ENCODE data around the gene SUMO3. TPM values are rescaled to one million over a fixed set of nuclear protein-coding genes. Genes with fewer than 3 reads are reported as not detected.

SUMO3 gene
- total and polyA plus RNA-seq, 2 of the 8 experiments (the other 6 are each of a cell fraction or from before 2014, with no cell fraction given) = 96.8 to 101 TPM

DNA sequence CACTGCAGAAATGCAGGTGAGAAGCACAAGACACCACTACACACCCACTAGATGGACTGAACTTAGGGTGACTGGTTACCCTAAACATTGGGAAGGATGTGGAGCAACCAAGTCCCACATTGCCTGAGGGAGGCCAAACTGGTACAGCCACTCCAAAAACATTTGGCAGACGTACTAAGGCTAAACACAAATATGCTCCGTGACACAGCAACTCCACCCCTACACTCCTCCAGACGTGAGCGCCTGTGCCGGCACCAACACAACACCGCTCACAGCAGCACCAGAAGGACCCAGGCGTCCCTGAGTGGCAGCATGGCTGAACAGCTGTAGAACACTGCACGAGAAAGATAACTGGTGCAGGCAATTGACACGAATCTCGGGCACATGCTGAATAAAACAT, 40.9 kb upstream of the SUMO3 start (continued):
- TF ChIP-seq, protein P1, sequence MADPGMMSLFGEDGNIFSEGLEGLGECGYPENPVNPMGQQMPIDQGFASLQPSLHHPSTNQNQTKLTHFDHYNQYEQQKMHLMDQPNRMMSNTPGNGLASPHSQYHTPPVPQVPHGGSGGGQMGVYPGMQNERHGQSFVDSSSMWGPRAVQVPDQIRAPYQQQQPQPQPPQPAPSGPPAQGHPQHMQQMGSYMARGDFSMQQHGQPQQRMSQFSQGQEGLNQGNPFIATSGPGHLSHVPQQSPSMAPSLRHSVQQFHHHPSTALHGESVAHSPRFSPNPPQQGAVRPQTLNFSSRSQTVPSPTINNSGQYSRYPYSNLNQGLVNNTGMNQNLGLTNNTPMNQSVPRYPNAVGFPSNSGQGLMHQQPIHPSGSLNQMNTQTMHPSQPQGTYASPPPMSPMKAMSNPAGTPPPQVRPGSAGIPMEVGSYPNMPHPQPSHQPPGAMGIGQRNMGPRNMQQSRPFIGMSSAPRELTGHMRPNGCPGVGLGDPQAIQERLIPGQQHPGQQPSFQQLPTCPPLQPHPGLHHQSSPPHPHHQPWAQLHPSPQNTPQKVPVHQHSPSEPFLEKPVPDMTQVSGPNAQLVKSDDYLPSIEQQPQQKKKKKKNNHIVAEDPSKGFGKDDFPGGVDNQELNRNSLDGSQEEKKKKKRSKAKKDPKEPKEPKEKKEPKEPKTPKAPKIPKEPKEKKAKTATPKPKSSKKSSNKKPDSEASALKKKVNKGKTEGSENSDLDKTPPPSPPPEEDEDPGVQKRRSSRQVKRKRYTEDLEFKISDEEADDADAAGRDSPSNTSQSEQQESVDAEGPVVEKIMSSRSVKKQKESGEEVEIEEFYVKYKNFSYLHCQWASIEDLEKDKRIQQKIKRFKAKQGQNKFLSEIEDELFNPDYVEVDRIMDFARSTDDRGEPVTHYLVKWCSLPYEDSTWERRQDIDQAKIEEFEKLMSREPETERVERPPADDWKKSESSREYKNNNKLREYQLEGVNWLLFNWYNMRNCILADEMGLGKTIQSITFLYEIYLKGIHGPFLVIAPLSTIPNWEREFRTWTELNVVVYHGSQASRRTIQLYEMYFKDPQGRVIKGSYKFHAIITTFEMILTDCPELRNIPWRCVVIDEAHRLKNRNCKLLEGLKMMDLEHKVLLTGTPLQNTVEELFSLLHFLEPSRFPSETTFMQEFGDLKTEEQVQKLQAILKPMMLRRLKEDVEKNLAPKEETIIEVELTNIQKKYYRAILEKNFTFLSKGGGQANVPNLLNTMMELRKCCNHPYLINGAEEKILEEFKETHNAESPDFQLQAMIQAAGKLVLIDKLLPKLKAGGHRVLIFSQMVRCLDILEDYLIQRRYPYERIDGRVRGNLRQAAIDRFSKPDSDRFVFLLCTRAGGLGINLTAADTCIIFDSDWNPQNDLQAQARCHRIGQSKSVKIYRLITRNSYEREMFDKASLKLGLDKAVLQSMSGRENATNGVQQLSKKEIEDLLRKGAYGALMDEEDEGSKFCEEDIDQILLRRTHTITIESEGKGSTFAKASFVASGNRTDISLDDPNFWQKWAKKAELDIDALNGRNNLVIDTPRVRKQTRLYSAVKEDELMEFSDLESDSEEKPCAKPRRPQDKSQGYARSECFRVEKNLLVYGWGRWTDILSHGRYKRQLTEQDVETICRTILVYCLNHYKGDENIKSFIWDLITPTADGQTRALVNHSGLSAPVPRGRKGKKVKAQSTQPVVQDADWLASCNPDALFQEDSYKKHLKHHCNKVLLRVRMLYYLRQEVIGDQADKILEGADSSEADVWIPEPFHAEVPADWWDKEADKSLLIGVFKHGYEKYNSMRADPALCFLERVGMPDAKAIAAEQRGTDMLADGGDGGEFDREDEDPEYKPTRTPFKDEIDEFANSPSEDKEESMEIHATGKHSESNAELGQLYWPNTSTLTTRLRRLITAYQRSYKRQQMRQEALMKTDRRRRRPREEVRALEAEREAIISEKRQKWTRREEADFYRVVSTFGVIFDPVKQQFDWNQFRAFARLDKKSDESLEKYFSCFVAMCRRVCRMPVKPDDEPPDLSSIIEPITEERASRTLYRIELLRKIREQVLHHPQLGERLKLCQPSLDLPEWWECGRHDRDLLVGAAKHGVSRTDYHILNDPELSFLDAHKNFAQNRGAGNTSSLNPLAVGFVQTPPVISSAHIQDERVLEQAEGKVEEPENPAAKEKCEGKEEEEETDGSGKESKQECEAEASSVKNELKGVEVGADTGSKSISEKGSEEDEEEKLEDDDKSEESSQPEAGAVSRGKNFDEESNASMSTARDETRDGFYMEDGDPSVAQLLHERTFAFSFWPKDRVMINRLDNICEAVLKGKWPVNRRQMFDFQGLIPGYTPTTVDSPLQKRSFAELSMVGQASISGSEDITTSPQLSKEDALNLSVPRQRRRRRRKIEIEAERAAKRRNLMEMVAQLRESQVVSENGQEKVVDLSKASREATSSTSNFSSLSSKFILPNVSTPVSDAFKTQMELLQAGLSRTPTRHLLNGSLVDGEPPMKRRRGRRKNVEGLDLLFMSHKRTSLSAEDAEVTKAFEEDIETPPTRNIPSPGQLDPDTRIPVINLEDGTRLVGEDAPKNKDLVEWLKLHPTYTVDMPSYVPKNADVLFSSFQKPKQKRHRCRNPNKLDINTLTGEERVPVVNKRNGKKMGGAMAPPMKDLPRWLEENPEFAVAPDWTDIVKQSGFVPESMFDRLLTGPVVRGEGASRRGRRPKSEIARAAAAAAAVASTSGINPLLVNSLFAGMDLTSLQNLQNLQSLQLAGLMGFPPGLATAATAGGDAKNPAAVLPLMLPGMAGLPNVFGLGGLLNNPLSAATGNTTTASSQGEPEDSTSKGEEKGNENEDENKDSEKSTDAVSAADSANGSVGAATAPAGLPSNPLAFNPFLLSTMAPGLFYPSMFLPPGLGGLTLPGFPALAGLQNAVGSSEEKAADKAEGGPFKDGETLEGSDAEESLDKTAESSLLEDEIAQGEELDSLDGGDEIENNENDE (IDR thresholded peaks at IDR 0.05; ENCODE audit: insufficient replicate concordance, low read length) = no peak
- TF ChIP-seq ZNF274 (IDR thresholded peaks at IDR 0.05; ENCODE audit: borderline replicate concordance, extremely low read depth, low read length) (no peak), SP4 (IDR thresholded peaks at IDR 0.05; ENCODE audit: low read length) (no peak), EGR1 (IDR thresholded peaks at IDR 0.05; ENCODE audit: borderline replicate concordance, low read depth, low read length) (no peak), MAFK (IDR thresholded peaks at IDR 0.05; ENCODE audit: low read depth, low read length) (no peak)
